HCT116 (cell line): ENCODE results near the gene ACSL4. TPM values are rescaled to one million over a fixed set of nuclear protein-coding genes. Genes with fewer than 3 reads are reported as not detected.

Experiments
- ATAC-seq: fragments of 200-7000 bp; cut with Tn5 transposase; 2 replicates; pipeline ENCODE4 v1.9.1; 2020; ENCODE audit warnings: mild to moderate bottlenecking, moderate library complexity
- BruUV-seq: library from RNA; stranded (reverse); fragments of 400-500 nt; replicated peaks from 2 replicates; lab custom pipeline; 2021; lab: Mats Ljungman, UMichigan
- CTCF ChIA-PET: fragments of 300-600 bp; sonication (Branson Sonifier 250); formaldehyde crosslinking; loops from one replicate; lab custom pipeline; 2021; ENCODE audit warnings: antibody characterized with exemption; lab: Charles Lee
- POLR2A ChIA-PET: fragments of 300-600, 350-600 bp; sonication (Branson Sonifier 250); formaldehyde crosslinking; loops from one replicate; lab custom pipeline; 2021; ENCODE audit warnings: antibody characterized with exemption; lab: Charles Lee
- RAD21 ChIA-PET, 2 experiments: fragments of 300-600 bp; sonication (Branson Sonifier 250); formaldehyde crosslinking; loops; one replicate each; lab custom pipeline; 2023; ENCODE audit warnings: low total read pairs in 2 of 2; ENCODE audit not compliant: uncharacterized antibody in 2 of 2, unreplicated experiment in 2 of 2, low non-redundant PET in 1 of 2; lab: Charles Lee
- DNase-seq: peaks from one replicate; pipeline ENCODE4 v3.0.0-alpha.2; 2010; ENCODE audit warnings: low read depth, low spot score
- H2AFZ ChIP-seq: fragments of 200-600 bp; shearing (Covaris generic), sonication (generic); 2 replicates; pipeline ENCODE4 v1.6.1; 2017; ENCODE audit warnings: low read depth, mixed run types, mixed read lengths, antibody characterized with exemption, low read length; ENCODE audit not compliant: poor library complexity, severe bottlenecking
- H3K27ac ChIP-seq: 2 replicates; pipeline ENCODE4 v1.5.1; 2012; ENCODE audit warnings: low read depth, low read length
- H3K27me3 ChIP-seq: fragments of 200-600 bp; sonication (generic); 2 replicates; pipeline ENCODE4 v1.6.1; 2016; ENCODE audit warnings: mixed run types, low read length, mixed read lengths; ENCODE audit not compliant: insufficient read depth
- H3K36me3 ChIP-seq, 2 experiments: fragments of 200-500 bp in 1 of 2; fragments of 200-600 bp in 1 of 2; sonication (Bioruptor generic) in 1 of 2; sonication (generic) in 1 of 2; 2 replicates each; pipeline versions ENCODE4 v1.5.1 to v1.6.1; 2014 to 2016; ENCODE audit warnings: low read length in 2 of 2, inconsistent platforms in 1 of 2, mixed read lengths in 1 of 2, mixed run types in 1 of 2; ENCODE audit not compliant: insufficient read depth in 2 of 2, control insufficient read depth in 1 of 2
- H3K4me1 ChIP-seq, 2 experiments: fragments of 200-600 bp in 1 of 2; sonication (generic) in 1 of 2; 2 replicates each; pipeline versions ENCODE4 v1.5.1 to v1.6.1; 2012 to 2017; ENCODE audit warnings: low read length in 2 of 2, inconsistent platforms in 1 of 2, mild to moderate bottlenecking in 1 of 2, mixed read lengths in 1 of 2, mixed run types in 1 of 2, moderate library complexity in 1 of 2; ENCODE audit not compliant: insufficient read depth in 2 of 2, control insufficient read depth in 1 of 2
- H3K4me2 ChIP-seq: fragments of 200-600 bp; sonication (generic); 2 replicates; pipeline ENCODE4 v1.6.1; 2017; ENCODE audit warnings: mixed run types, low read length, mixed read lengths
- H3K4me3 ChIP-seq, 2 experiments: fragments of 200-600 bp in 1 of 2; sonication (generic) in 1 of 2; replicated peaks in 1 of 2; 2 replicates each; pipeline ENCODE4 v1.5.1; 2011 to 2016; ENCODE audit warnings: low read length in 2 of 2, control low read depth in 1 of 2, low read depth in 1 of 2, mild to moderate bottlenecking in 1 of 2, mixed read lengths in 1 of 2, mixed run types in 1 of 2
- H3K79me2 ChIP-seq: fragments of 200-600 bp; sonication (generic); 2 replicates; pipeline ENCODE4 v1.6.1; 2017; ENCODE audit warnings: mild to moderate bottlenecking, mixed run types, low read length, moderate library complexity, mixed read lengths; ENCODE audit not compliant: insufficient read depth
- H3K9ac ChIP-seq: fragments of 200-600 bp; sonication (generic); 2 replicates; pipeline ENCODE4 v1.6.1; 2016; ENCODE audit warnings: low read length, mixed read lengths
- H3K9me2 ChIP-seq: fragments of 200-600 bp; sonication (generic), shearing (Covaris generic); 2 replicates; pipeline ENCODE4 v1.6.1; 2017; ENCODE audit warnings: mixed run types, mild to moderate bottlenecking, moderate library complexity; ENCODE audit not compliant: insufficient read depth
- H3K9me3 ChIP-seq, 2 experiments: fragments of 200-500 bp in 1 of 2; fragments of 200-600 bp in 1 of 2; sonication (Bioruptor generic) in 1 of 2; sonication (generic) in 1 of 2; 2 replicates each; pipeline ENCODE4 v1.6.1; 2014 to 2017; ENCODE audit warnings: low read length in 2 of 2, mixed read lengths in 2 of 2, inconsistent platforms in 1 of 2, low read depth in 1 of 2, mild to moderate bottlenecking in 1 of 2, mixed run types in 1 of 2, moderate library complexity in 1 of 2; ENCODE audit not compliant: control insufficient read depth in 1 of 2, insufficient read depth in 1 of 2
- H4K20me1 ChIP-seq: fragments of 200-600 bp; sonication (generic), shearing (Covaris generic); 2 replicates; pipeline ENCODE4 v1.6.1; 2017; ENCODE audit warnings: mixed run types, mild to moderate bottlenecking, moderate library complexity; ENCODE audit not compliant: insufficient read depth
- CBX3 ChIP-seq: IDR thresholded peaks from 2 replicates; pipeline ENCODE4 v1.6.1; 2012; ENCODE audit warnings: low read depth
- CEBPB ChIP-seq: IDR thresholded peaks from 2 replicates; pipeline ENCODE4 v1.6.1; 2012; ENCODE audit warnings: low read depth
- EGR1 ChIP-seq: IDR thresholded peaks from 2 replicates; pipeline ENCODE4 v1.6.1; 2012; ENCODE audit warnings: low read depth
- ELF1 ChIP-seq: IDR thresholded peaks from 2 replicates; pipeline ENCODE4 v1.6.1; 2012; ENCODE audit warnings: low read depth, borderline replicate concordance
- EZH2phosphoT487 ChIP-seq: fragments of 200-600 bp; IDR thresholded peaks from 2 replicates; pipeline ENCODE4 v1.6.1; 2018; ENCODE audit warnings: antibody characterized with exemption, borderline replicate concordance
- FOSL1 ChIP-seq: IDR thresholded peaks from 2 replicates; pipeline ENCODE4 v1.6.1; 2012; ENCODE audit warnings: low read depth
- JUND ChIP-seq: IDR thresholded peaks from 2 replicates; pipeline ENCODE4 v1.6.1; 2012
- POLR2A ChIP-seq: IDR thresholded peaks from 2 replicates; pipeline ENCODE4 v1.7.0; 2011; ENCODE audit warnings: borderline replicate concordance; ENCODE audit not compliant: insufficient read depth, insufficient read length; ENCODE audit errors: extremely low read depth
- POLR2AphosphoS5 ChIP-seq: IDR thresholded peaks from 2 replicates; pipeline ENCODE4 v1.6.1; 2011; ENCODE audit warnings: mild to moderate bottlenecking, low read depth, low read length, moderate library complexity
- RAD21 ChIP-seq: IDR thresholded peaks from 2 replicates; pipeline ENCODE4 v1.6.1; 2012; ENCODE audit warnings: low read depth, mild to moderate bottlenecking
- SIN3A ChIP-seq: IDR thresholded peaks from 2 replicates; pipeline ENCODE4 v1.6.1; 2012; ENCODE audit warnings: low read depth
- SP1 ChIP-seq: IDR thresholded peaks from 2 replicates; pipeline ENCODE4 v1.6.1; 2012; ENCODE audit warnings: low read depth
- TCF7L2 ChIP-seq: IDR thresholded peaks from 2 replicates; pipeline ENCODE4 v1.7.0; 2011; ENCODE audit warnings: borderline replicate concordance, inconsistent platforms; ENCODE audit not compliant: insufficient read depth, insufficient read length; ENCODE audit errors: extremely low read depth
- YY1 ChIP-seq: IDR thresholded peaks from 2 replicates; pipeline ENCODE4 v1.6.1; 2011; ENCODE audit warnings: low read length, low read depth, moderate library complexity, mild to moderate bottlenecking; ENCODE audit not compliant: insufficient replicate concordance; ENCODE audit errors: extremely low read depth
- ZFX ChIP-seq: fragments of 450-650 bp; IDR thresholded peaks from 2 replicates; pipeline ENCODE4 v1.6.1; 2017
- intact Hi-C: fragments of 100-400 bp; cut with micrococcal nuclease; formaldehyde crosslinking; loops from 2 replicates; pipeline ENCODE4 v1.10.0; 2022
- total RNA-seq: library from RNA; stranded (reverse); gene quantifications from one replicate; pipeline ENCODE4 v1.2.1, GENCODE V29; 2021; ENCODE audit not compliant: unreplicated experiment
- TF ChIP-seq, protein P1 (sequence below): IDR thresholded peaks from 2 replicates; pipeline ENCODE4 v1.6.1; 2011; ENCODE audit warnings: mild to moderate bottlenecking, low read length, moderate library complexity; ENCODE audit not compliant: insufficient replicate concordance; ENCODE audit errors: extremely low read depth
- TF ChIP-seq, protein P2 (sequence below), 3 experiments: fragments of 200-600 bp in 1 of 3; sonication (generic) in 1 of 3; IDR thresholded peaks in 2 of 3; conservative IDR thresholded peaks in 1 of 3; 2 replicates each; pipeline ENCODE4 v1.5.1; 2012 to 2017; ENCODE audit warnings: low read depth in 2 of 3, low read length in 2 of 3, antibody characterized with exemption in 1 of 3, borderline replicate concordance in 1 of 3, control low read depth in 1 of 3, mild to moderate bottlenecking in 1 of 3, mixed read lengths in 1 of 3, mixed run types in 1 of 3, moderate library complexity in 1 of 3; ENCODE audit not compliant: insufficient read depth in 1 of 3
- TF ChIP-seq, protein P3 (sequence below): IDR thresholded peaks from 2 replicates; pipeline ENCODE4 v1.6.1; 2012

ACSL4 gene
- total RNA-seq, 1 experiment from 2014 or later: 50.5 TPM

DNA sequence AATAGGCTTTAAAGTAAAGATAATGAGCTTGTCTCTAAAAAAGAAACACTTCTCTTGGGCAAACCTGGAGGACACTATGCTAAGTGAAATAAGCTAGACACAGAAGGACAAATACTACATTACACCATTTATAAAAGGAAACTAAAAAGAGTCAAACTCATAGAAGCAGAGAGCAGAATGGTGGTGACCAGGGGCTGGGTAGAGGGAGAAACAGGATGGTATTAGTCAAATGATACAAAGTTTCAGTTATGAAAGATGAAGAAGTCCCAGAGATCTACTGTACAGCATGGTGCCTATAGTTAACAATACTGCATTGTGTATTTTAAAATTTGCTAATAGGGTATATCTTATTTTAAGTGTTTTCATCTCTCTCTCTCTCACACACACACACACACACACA lies 28.5 kb downstream of the ACSL4 start:
- Histone ChIP-seq H3K9me2 (no peaks in the 10 kb centered on the region), H3K4me1 (peaks cover 6 to 14% of the 10 kb centered on the region in 2 experiments), H3K36me3 (no peaks in the 10 kb centered on the region), H3K4me3 (no peak overlapping the region), H2AFZ (no peak overlapping the region), H3K27ac (no peak overlapping the region), H3K4me2 (no peak overlapping the region), H3K9ac (no peak overlapping the region), H3K79me2 (peaks cover 36% of the 10 kb centered on the region), H3K9me3 (no peaks in the 10 kb centered on the region), H4K20me1 (no peaks in the 10 kb centered on the region), H3K27me3 (no peaks in the 10 kb centered on the region)
- ATAC-seq (no peak), DNase-seq (no peak)
- TF ChIP-seq JUND (no peak), EZH2phosphoT487 (no peak), FOSL1 (no peak), CEBPB (no peak), ELF1 (no peak), SP1 (no peak), YY1 (no peak), ZFX (no peak), RAD21 (no peak), SIN3A (no peak), POLR2A (no peak), POLR2AphosphoS5 (no peak), EGR1 (no peak), CBX3 (no peak), TCF7L2 (no peak)
- TF ChIP-seq, protein P1, sequence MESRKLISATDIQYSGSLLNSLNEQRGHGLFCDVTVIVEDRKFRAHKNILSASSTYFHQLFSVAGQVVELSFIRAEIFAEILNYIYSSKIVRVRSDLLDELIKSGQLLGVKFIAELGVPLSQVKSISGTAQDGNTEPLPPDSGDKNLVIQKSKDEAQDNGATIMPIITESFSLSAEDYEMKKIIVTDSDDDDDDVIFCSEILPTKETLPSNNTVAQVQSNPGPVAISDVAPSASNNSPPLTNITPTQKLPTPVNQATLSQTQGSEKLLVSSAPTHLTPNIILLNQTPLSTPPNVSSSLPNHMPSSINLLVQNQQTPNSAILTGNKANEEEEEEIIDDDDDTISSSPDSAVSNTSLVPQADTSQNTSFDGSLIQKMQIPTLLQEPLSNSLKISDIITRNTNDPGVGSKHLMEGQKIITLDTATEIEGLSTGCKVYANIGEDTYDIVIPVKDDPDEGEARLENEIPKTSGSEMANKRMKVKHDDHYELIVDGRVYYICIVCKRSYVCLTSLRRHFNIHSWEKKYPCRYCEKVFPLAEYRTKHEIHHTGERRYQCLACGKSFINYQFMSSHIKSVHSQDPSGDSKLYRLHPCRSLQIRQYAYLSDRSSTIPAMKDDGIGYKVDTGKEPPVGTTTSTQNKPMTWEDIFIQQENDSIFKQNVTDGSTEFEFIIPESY: no peak
- TF ChIP-seq, protein P2, sequence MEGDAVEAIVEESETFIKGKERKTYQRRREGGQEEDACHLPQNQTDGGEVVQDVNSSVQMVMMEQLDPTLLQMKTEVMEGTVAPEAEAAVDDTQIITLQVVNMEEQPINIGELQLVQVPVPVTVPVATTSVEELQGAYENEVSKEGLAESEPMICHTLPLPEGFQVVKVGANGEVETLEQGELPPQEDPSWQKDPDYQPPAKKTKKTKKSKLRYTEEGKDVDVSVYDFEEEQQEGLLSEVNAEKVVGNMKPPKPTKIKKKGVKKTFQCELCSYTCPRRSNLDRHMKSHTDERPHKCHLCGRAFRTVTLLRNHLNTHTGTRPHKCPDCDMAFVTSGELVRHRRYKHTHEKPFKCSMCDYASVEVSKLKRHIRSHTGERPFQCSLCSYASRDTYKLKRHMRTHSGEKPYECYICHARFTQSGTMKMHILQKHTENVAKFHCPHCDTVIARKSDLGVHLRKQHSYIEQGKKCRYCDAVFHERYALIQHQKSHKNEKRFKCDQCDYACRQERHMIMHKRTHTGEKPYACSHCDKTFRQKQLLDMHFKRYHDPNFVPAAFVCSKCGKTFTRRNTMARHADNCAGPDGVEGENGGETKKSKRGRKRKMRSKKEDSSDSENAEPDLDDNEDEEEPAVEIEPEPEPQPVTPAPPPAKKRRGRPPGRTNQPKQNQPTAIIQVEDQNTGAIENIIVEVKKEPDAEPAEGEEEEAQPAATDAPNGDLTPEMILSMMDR (IDR thresholded peaks at IDR 0.05 in 2 of 3, conservative IDR thresholded peaks at IDR 0.05 in 1 of 3; ENCODE audit: borderline replicate concordance in 1 of 3, insufficient read depth in 1 of 3, low read depth in 2 of 3, low read length in 2 of 3): no peak
- TF ChIP-seq, protein P3, sequence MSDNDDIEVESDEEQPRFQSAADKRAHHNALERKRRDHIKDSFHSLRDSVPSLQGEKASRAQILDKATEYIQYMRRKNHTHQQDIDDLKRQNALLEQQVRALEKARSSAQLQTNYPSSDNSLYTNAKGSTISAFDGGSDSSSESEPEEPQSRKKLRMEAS: no peak
- BruUV-seq: no TSS peak
- ChIA-PET POLR2A (no interaction called here), RAD21 (no interaction called here), CTCF (no interaction called here)
- intact Hi-C loops: no loop called here
